IMR-90 (cell line): ENCODE results near the gene ADARB2. TPM values are rescaled to one million over a fixed set of nuclear protein-coding genes. Genes with fewer than 3 reads are reported as not detected.

Experiments used
- ATAC-seq: fragments of 200-7000 bp; cut with Tn5 transposase; 2 replicates; pipeline ENCODE4 v1.9.1; 2020; ENCODE audit warnings: low read depth, mild to moderate bottlenecking, moderate library complexity
- BruUV-seq: library from RNA; stranded (reverse); fragments of 400-500 nt; replicated peaks from 2 replicates; lab custom pipeline; 2021; lab: Mats Ljungman, UMichigan
- CTCF ChIA-PET: fragments of 300-600 bp; formaldehyde crosslinking; extraction: SDS; loops from one replicate; lab custom pipeline; 2021; ENCODE audit warnings: antibody characterized with exemption; lab: Yijun Ruan, JAX
- POLR2A ChIA-PET: fragments of 300-600 bp; sonication (Branson Sonifier 250); formaldehyde crosslinking; loops from one replicate; lab custom pipeline; 2022; ENCODE audit warnings: antibody characterized with exemption; ENCODE audit not compliant: unreplicated experiment; lab: Charles Lee
- DNase-seq: peaks from one replicate; pipeline ENCODE4 v3.0.0; 2013
- H2AFZ ChIP-seq: replicated peaks from 2 replicates; pipeline ENCODE3; 2013; ENCODE audit warnings: low read length, mild to moderate bottlenecking; ENCODE audit not compliant: poor library complexity
- H2AK5ac ChIP-seq: 2 replicates; pipeline ENCODE4 v1.6.1; 2013; ENCODE audit warnings: low read depth, low read length, inconsistent platforms
- H2AK9ac ChIP-seq: replicated peaks from 2 replicates; pipeline ENCODE3; 2013; ENCODE audit warnings: mild to moderate bottlenecking, low read depth, low read length, moderate library complexity; ENCODE audit not compliant: poor library complexity
- H2BK120ac ChIP-seq: 2 replicates; pipeline ENCODE4 v1.6.1; 2013; ENCODE audit warnings: low read depth, low read length, inconsistent platforms
- H2BK15ac ChIP-seq: 3 replicates; pipeline ENCODE4 v1.6.1; 2013; ENCODE audit warnings: low read depth, low read length, inconsistent platforms
- H2BK20ac ChIP-seq: 2 replicates; pipeline ENCODE4 v1.6.1; 2013; ENCODE audit warnings: low read depth, mild to moderate bottlenecking, inconsistent platforms, low read length, moderate library complexity
- H2BK5ac ChIP-seq: 2 replicates; pipeline ENCODE4 v1.6.1; 2013; ENCODE audit warnings: mild to moderate bottlenecking, low read depth, low read length, inconsistent platforms; ENCODE audit not compliant: poor library complexity, severe bottlenecking
- H3K14ac ChIP-seq: replicated peaks from 2 replicates; pipeline ENCODE4 v1.6.1; 2013; ENCODE audit warnings: low read depth, low read length, inconsistent platforms
- H3K18ac ChIP-seq: 2 replicates; pipeline ENCODE4 v1.6.1; 2013; ENCODE audit warnings: low read depth, low read length, control low read depth
- H3K23ac ChIP-seq: 2 replicates; pipeline ENCODE4 v1.6.1; 2013; ENCODE audit warnings: low read depth, low read length, inconsistent platforms
- H3K27ac ChIP-seq: 2 replicates; pipeline ENCODE4 v1.5.1; 2013; ENCODE audit warnings: mild to moderate bottlenecking, control low read depth, low read length; ENCODE audit not compliant: insufficient read depth
- H3K27me3 ChIP-seq: 2 replicates; pipeline ENCODE4 v1.6.1; 2013; ENCODE audit warnings: low read length; ENCODE audit not compliant: control insufficient read depth, insufficient read depth
- H3K36me3 ChIP-seq: 2 replicates; pipeline ENCODE4 v1.6.1; 2013; ENCODE audit warnings: low read length, mixed read lengths; ENCODE audit not compliant: control insufficient read depth, insufficient read depth
- H3K4ac ChIP-seq: 2 replicates; pipeline ENCODE4 v1.6.1; 2013; ENCODE audit warnings: low read depth, low read length, inconsistent platforms
- H3K4me1 ChIP-seq: 2 replicates; pipeline ENCODE4 v1.6.1; 2013; ENCODE audit warnings: low read length, mixed read lengths; ENCODE audit not compliant: control insufficient read depth, insufficient read depth
- H3K4me2 ChIP-seq: 2 replicates; pipeline ENCODE4 v1.6.1; 2013; ENCODE audit warnings: low read depth, mild to moderate bottlenecking, control low read depth, low read length, moderate library complexity
- H3K4me3 ChIP-seq: 2 replicates; pipeline ENCODE4 v1.5.1; 2013; ENCODE audit warnings: low read depth, mild to moderate bottlenecking, control low read depth, low read length, moderate library complexity; ENCODE audit not compliant: insufficient read depth
- H3K56ac ChIP-seq: 2 replicates; pipeline ENCODE4 v1.6.1; 2013; ENCODE audit warnings: low read length, inconsistent platforms; ENCODE audit not compliant: insufficient read depth; ENCODE audit errors: extremely low read depth
- H3K79me1 ChIP-seq, 2 experiments: 2 replicates each; pipeline ENCODE4 v1.6.1; 2013; ENCODE audit warnings: low read length in 2 of 2, inconsistent platforms in 1 of 2, low read depth in 1 of 2
- H3K9ac ChIP-seq: 2 replicates; pipeline ENCODE4 v1.6.1; 2013; ENCODE audit warnings: low read depth, low read length, control low read depth
- H3K9me1 ChIP-seq: 2 replicates; pipeline ENCODE4 v1.6.1; 2013; ENCODE audit warnings: low read length, inconsistent platforms; ENCODE audit not compliant: insufficient read depth
- H3K9me3 ChIP-seq: 2 replicates; pipeline ENCODE4 v1.6.1; 2013; ENCODE audit warnings: low read length; ENCODE audit not compliant: control insufficient read depth, insufficient read depth
- H4K20me1 ChIP-seq: 2 replicates; pipeline ENCODE4 v1.6.1; 2013; ENCODE audit warnings: low read length, inconsistent platforms; ENCODE audit not compliant: insufficient read depth
- H4K5ac ChIP-seq: 2 replicates; pipeline ENCODE4 v1.6.1; 2013; ENCODE audit warnings: mild to moderate bottlenecking, low read depth, low read length, control low read depth
- H4K8ac ChIP-seq, 2 experiments: 2 replicates each; pipeline ENCODE4 v1.6.1; 2013; ENCODE audit warnings: low read depth in 2 of 2, low read length in 2 of 2, control low read depth in 1 of 2, inconsistent platforms in 1 of 2
- H4K91ac ChIP-seq: 2 replicates; pipeline ENCODE4 v1.6.1; 2013; ENCODE audit warnings: low read depth, low read length, inconsistent platforms; ENCODE audit not compliant: insufficient read depth
- BHLHE40 ChIP-seq: fragments of 150-350 bp; IDR thresholded peaks from 2 replicates; pipeline ENCODE4 v1.6.1; 2016; ENCODE audit warnings: mild to moderate bottlenecking, low read depth, low read length
- FOS ChIP-seq: fragments of 150-350 bp; IDR thresholded peaks from 2 replicates; pipeline ENCODE4 v1.6.1; 2016; ENCODE audit warnings: low read depth, low read length
- RFX5 ChIP-seq: IDR thresholded peaks from 2 replicates; pipeline ENCODE4 v1.8.0; 2012; ENCODE audit warnings: low read depth, mild to moderate bottlenecking, low read length, moderate library complexity
- SMC3 ChIP-seq: fragments of 150-350 bp; IDR thresholded peaks from 2 replicates; pipeline ENCODE4 v1.6.1; 2016; ENCODE audit warnings: low read depth, mild to moderate bottlenecking, antibody characterized with exemption, low read length, moderate library complexity
- WGBS, 2 experiments: methylation state at CpG; one replicate each; pipeline versions ENCODE4 v1.1.5 to v1.1.7; 2013; ENCODE audit warnings: missing lambda C conversion rate in 2 of 2; ENCODE audit not compliant: insufficient read length in 1 of 2; ENCODE audit errors: extremely low coverage in 2 of 2; 5-methylcytosine and 5-hydroxymethylcytosine counted together
- dilution Hi-C: fragments of 300-500 bp; cut with HindIII; formaldehyde crosslinking; loops from one replicate; pipeline ENCODE4 v1.14.3; 2018; ENCODE audit warnings: low sequenced_read_pairs; ENCODE audit not compliant: unreplicated experiment
- in situ Hi-C: fragments of 300-500 bp; cut with MboI; formaldehyde crosslinking; loops from 3 replicates; pipeline ENCODE4 v1.14.3; 2019; ENCODE audit warnings: low sequenced_read_pairs, inconsistent platforms, mixed read lengths
- intact Hi-C: fragments of 100-400 bp; cut with micrococcal nuclease; formaldehyde crosslinking; loops from 2 replicates; pipeline ENCODE4 v1.10.0; 2022
- polyA plus RNA-seq, 3 experiments: library from polyadenylated mRNA; depleted of rRNA; stranded (reverse); fragments of >200 nt; gene quantifications; 2 replicates each; pipeline ENCODE4 v1.2.3, GENCODE V29; 2012; ENCODE audit warnings: low replicate concordance in 1 of 3
- total RNA-seq: library from RNA; depleted of rRNA; stranded (reverse); fragments of >200 nt; gene quantifications from 2 replicates; pipeline ENCODE4 v1.2.3, GENCODE V29; 2012

ADARB2 gene
- total and polyA plus RNA-seq, 2 of the 4 experiments (the other 2 are of a cell fraction) = not detected

DNA sequence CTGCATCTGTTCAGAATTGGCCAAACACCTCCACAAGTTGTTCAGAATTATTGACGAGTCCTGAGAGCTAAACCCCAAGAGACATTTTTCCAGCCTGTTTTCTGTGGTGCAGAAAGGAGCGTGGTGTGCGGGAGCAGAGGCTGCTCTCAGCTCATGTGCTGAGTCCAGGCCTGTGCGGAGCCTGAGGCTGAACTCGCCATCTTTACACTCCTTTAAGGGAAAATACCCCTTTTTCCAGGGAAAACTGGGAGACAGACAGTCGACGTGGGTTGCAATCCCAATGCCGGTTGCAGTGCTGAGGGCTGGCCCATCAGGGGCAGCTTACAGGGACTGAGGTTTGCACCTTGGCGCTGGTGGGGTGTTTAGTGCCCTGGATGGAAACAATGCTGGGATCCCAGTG is 112.2 kb downstream of the ADARB2 start:
- Histone ChIP-seq H3K4me3 (no peak overlapping the region), H3K27ac (no peak overlapping the region), H2BK15ac (no peak overlapping the region), H3K9ac (no peak overlapping the region), H3K9me3 (peaks cover 39% of the 10 kb centered on the region), H3K18ac (no peak overlapping the region), H2BK120ac (no peak overlapping the region), H2AFZ (no peak overlapping the region), H3K23ac (no peak overlapping the region), H3K9me1 (no peaks in the 10 kb centered on the region), H3K14ac (no peak overlapping the region), H3K4me2 (no peak overlapping the region), H4K91ac (no peak overlapping the region), H2BK20ac (no peak overlapping the region), H3K27me3 (no peaks in the 10 kb centered on the region), H4K20me1 (no peaks in the 10 kb centered on the region), H2AK5ac (no peak overlapping the region), H3K4ac (no peak overlapping the region), H2BK5ac (no peak overlapping the region), H4K8ac (no peak overlapping the region), H4K5ac (no peak overlapping the region), H3K4me1 (no peaks in the 10 kb centered on the region), H2AK9ac (no peak overlapping the region), H3K36me3 (no peaks in the 10 kb centered on the region), H3K56ac (no peak overlapping the region), H3K79me1 (no peaks in the 10 kb centered on the region)
- TF ChIP-seq SMC3 (no peak), BHLHE40 (no peak), FOS (no peak), RFX5 (no peak)
- ChIA-PET CTCF (no interaction called here), POLR2A (no interaction called here)
- intact Hi-C loops = no loop called here
- ATAC-seq = no peak
- BruUV-seq = no TSS peak
- dilution Hi-C loops = no loop called here
- 33% methylated on average over 1 of the region's 9 CpGs; no CpG with 5 or more reads in 1 of the 2 experiments for WGBS, 2 experiments
- in situ Hi-C loops = no loop called here
- DNase-seq = no peak
